Activated CD4-positive, alpha-beta memory T cell treated with anti-CD3 and anti-CD28 coated beads for 36 hours (primary cell): ENCODE data around the gene USB1. TPM values are rescaled to one million over a fixed set of nuclear protein-coding genes. Genes with fewer than 3 reads are reported as not detected.

Experiments used
- CTCF ChIA-PET: fragments of 350-600 bp; sonication (Branson Sonifier 250); formaldehyde crosslinking; loops from one replicate; lab custom pipeline; 2021; ENCODE audit warnings: antibody characterized with exemption, inconsistent platforms; lab: Charles Lee
- POLR2A ChIA-PET: fragments of 350-600 bp; sonication (Branson Sonifier 250); formaldehyde crosslinking; loops from one replicate; lab custom pipeline; 2021; ENCODE audit warnings: antibody characterized with exemption; lab: Charles Lee
- DNase-seq: peaks from one replicate; pipeline ENCODE4 v3.0.0-alpha.2; 2020
- H3K27ac Mint-ChIP-seq: one replicate; pipeline ENCODE4 v1.8.0; 2021; ENCODE audit warnings: mixed read lengths
- H3K27me3 Mint-ChIP-seq: one replicate; pipeline ENCODE4 v1.8.0; 2021; ENCODE audit warnings: mixed read lengths
- H3K36me3 Mint-ChIP-seq: one replicate; pipeline ENCODE4 v1.8.0; 2021; ENCODE audit warnings: mixed read lengths
- H3K4me1 Mint-ChIP-seq: one replicate; pipeline ENCODE4 v1.8.0; 2021; ENCODE audit warnings: low read depth, mixed read lengths
- H3K4me3 Mint-ChIP-seq: one replicate; pipeline ENCODE4 v1.8.0; 2021; ENCODE audit warnings: mild to moderate bottlenecking, mixed read lengths
- H3K9me3 Mint-ChIP-seq: one replicate; pipeline ENCODE4 v1.8.0; 2021; ENCODE audit warnings: mixed read lengths
- intact Hi-C: fragments of 100-400 bp; cut with micrococcal nuclease; formaldehyde crosslinking; loops from one replicate; pipeline ENCODE4 v1.15.1; 2023
- total RNA-seq, 2 experiments: library from RNA; stranded (reverse); gene quantifications; one replicate each; pipeline ENCODE4 v1.2.3, GENCODE V29; 2021

USB1 gene
- total RNA-seq, 2 experiments from 2014 or later = 42.2 to 46.0 TPM

DNA sequence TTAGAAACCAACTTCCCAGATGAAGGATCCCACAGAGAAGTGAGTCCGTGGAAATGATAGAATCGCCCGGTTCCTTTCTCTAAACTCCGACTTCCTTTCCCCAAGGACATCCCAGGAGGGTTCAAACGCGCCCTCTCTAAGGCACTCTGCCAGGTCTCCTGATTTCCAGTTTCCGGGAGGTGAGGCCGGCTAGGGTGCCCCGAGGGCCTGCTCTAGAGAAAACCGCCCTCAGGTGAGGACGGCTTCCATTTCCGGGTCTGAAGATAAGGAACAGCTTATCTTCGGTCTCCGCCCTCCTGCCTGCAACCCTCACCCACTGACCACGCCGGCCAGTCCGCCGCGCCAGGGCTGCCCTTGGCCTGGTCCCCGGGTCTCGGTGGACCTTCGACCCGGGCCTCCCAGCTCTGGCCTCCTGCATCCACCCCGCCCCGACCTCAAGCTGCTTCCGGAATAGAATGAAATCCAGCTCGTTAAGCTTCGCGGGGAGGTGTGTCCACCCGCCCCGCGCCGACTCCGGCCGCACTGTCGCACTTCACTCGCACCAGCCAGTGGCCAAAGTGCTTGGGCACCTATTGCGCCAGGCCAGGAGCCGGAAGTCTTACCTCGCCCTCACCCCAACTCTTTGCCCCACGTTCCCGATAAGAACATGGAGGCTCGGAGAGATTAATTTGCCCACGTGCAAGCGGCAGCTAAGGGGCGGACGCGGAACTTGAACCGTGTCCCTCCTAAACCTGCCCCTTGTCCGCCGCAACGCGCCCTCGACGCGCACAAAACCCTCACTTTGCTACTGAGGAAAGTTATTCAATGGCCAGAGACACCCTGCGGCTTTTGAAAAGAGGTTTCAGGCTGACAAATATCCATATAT lies 23.5 kb downstream of the USB1 start:
- peak overlapping the region; percentile 56 for H3K27ac Mint-ChIP-seq
- POLR2A ChIA-PET = interaction anchor here (0.6 to 3.0 kb wide), 4 partner anchors 26 to 209 kb away, joined by 4 to 10 read pairs (median 5); partner anchors contain the start of gene CFAP20
- no peaks in the 10 kb centered on the region for H3K27me3 Mint-ChIP-seq
- H3K9me3 Mint-ChIP-seq = no peaks in the 10 kb centered on the region
- H3K4me1 Mint-ChIP-seq = peaks cover 10% of the 10 kb centered on the region
- H3K36me3 Mint-ChIP-seq = no peaks in the 10 kb centered on the region
- H3K4me3 Mint-ChIP-seq = peak overlapping the region; percentile 81
- intact Hi-C loops = loop anchor here (1.0 to 10.0 kb wide), 5 partner anchors 23 to 460 kb away; partner anchors contain the start of genes CFAP20, CSNK2A2 and USB1
- DNase-seq = peak; percentile 50
- CTCF ChIA-PET = interaction anchor here (1.2 to 2.4 kb wide), 5 partner anchors 7 to 105 kb away, joined by 3 to 10 read pairs (median 4); partner anchors contain the start of gene CFAP20

DNA sequence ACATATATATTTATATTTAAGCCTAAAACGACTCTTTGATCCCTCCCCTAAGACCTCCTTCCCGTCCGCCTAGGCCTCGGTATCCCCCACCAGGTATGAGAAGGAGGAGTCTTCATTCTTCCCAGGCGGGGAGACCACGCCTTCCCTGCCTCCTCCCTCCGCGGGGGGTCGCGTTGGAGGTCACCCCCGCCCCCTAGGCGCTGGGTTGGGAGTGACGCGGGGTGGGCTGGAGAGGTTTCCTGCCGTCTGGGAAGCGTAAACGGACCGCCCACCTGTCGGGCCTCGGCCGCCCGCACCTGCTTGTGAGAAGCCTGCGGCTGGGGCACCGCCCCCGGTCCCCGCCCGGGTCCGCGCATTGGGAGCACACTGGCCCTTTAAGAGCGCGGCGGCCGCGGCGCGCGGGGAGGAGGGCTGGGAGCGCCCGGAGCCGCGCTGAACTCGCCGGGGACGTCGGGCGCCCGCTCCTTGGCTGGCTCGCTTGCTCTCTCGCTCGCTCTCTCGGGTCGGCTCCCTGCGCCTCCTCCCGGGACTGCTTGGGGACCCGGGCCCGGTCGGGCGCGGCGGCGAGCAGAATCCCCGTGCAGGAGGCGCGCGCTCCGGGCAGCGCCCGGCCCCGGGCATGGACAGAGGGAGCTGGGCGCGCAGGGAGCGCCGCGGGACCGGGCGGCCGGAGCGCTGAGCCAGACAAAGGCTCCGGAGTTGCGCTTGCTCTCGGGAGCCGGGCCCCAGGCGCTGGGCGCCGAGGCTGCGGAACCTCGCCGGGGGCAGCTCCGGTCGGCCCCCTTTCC lies 24.3 kb downstream of the USB1 start, which contains the start of gene MMP15:
TSS of gene MMP15 (plus strand) at position 404 of the 788 bp plus-strand sequence. CDS start 597 bp downstream, outside the sequence.
- Mint-ChIP-seq H3K27ac (peak within 1 kb of the TSS; percentile 56), H3K27me3 (no peaks in the 10 kb centered on the region), H3K4me1 (peaks cover 9% of the 10 kb centered on the region), H3K9me3 (no peaks in the 10 kb centered on the region), H3K4me3 (peak within 1 kb of the TSS; percentile 81), H3K36me3 (no peaks in the 10 kb centered on the region)
- peak; percentile 77 for DNase-seq
- CTCF ChIA-PET = interaction anchor here (1.2 to 1.7 kb wide), 3 partner anchors 11 to 104 kb away, joined by 3 to 5 read pairs (median 3); partner anchors contain the start of gene CFAP20
- intact Hi-C loops = loop anchor here (1.0 to 10.0 kb wide), 5 partner anchors 24 to 459 kb away; partner anchors contain the start of genes CFAP20, CSNK2A2 and USB1
- POLR2A ChIA-PET = interaction anchor here (0.6 to 3.0 kb wide), 3 partner anchors 27 to 208 kb away, joined by 4 to 10 read pairs (median 5); partner anchors contain the start of gene CFAP20

GRCh38 chr16:58026139-58026704 lies 25.0 kb downstream of the USB1 start:
- POLR2A ChIA-PET = interaction anchor here (3.0 kb wide), 1 partner anchor 103 kb away, joined by 10 read pairs; the partner anchor contains the start of gene CFAP20

GRCh38 chr16:58026705-58027160 lies 25.5 kb downstream of the USB1 start:
- Mint-ChIP-seq H3K27me3 (no peaks in the 10 kb centered on the region), H3K36me3 (no peaks in the 10 kb centered on the region), H3K4me3 (peak overlapping the region; percentile 39), H3K9me3 (no peaks in the 10 kb centered on the region), H3K4me1 (peaks cover 7% of the 10 kb centered on the region), H3K27ac (no peak overlapping the region)
- ChIA-PET CTCF (interaction anchor here (1.7 kb wide), 1 partner anchor 100 kb away, joined by 5 read pairs; no protein-coding TSS in a partner anchor), POLR2A (no interaction called here)
- peak; percentile 15 for DNase-seq
- intact Hi-C loops = loop anchor here (10.0 kb wide), 3 partner anchors 168 to 458 kb away; partner anchors contain the start of gene CSNK2A2

More at GRCh38 chr16:58026139-58026704, 25.0 kb downstream of the USB1 start:
- CTCF ChIA-PET = interaction anchor here (1.2 to 1.7 kb wide), 2 partner anchors 11 to 100 kb away, joined by 3 to 5 read pairs; no protein-coding TSS in a partner anchor
- Mint-ChIP-seq H3K27me3 (no peaks in the 10 kb centered on the region), H3K36me3 (no peaks in the 10 kb centered on the region), H3K4me1 (peaks cover 7% of the 10 kb centered on the region), H3K27ac (no peak overlapping the region), H3K4me3 (peak overlapping the region; percentile 39), H3K9me3 (no peaks in the 10 kb centered on the region)
- intact Hi-C loops = loop anchor here (10.0 kb wide), 3 partner anchors 169 to 459 kb away; partner anchors contain the start of gene CSNK2A2
- DNase-seq = peak; percentile 17

GRCh38 chr16:58027161-58027915 lies 26.1 kb downstream of the USB1 start:
- H3K4me1 Mint-ChIP-seq = peaks cover 7% of the 10 kb centered on the region
- H3K27ac Mint-ChIP-seq = no peak overlapping the region
- peak overlapping the region; percentile 39 for H3K4me3 Mint-ChIP-seq
- no peaks in the 10 kb centered on the region for H3K9me3 Mint-ChIP-seq
- H3K36me3 Mint-ChIP-seq = no peaks in the 10 kb centered on the region
- ChIA-PET CTCF (interaction anchor here (0.6 to 1.7 kb wide), 5 partner anchors 24 to 165 kb away, joined by 3 to 5 read pairs (median 3); no protein-coding TSS in a partner anchor), POLR2A (no interaction called here)
- no peak for DNase-seq
- no peaks in the 10 kb centered on the region for H3K27me3 Mint-ChIP-seq
- intact Hi-C loops = loop anchor here (10.0 kb wide), 3 partner anchors 167 to 457 kb away; partner anchors contain the start of gene CSNK2A2

DNA sequence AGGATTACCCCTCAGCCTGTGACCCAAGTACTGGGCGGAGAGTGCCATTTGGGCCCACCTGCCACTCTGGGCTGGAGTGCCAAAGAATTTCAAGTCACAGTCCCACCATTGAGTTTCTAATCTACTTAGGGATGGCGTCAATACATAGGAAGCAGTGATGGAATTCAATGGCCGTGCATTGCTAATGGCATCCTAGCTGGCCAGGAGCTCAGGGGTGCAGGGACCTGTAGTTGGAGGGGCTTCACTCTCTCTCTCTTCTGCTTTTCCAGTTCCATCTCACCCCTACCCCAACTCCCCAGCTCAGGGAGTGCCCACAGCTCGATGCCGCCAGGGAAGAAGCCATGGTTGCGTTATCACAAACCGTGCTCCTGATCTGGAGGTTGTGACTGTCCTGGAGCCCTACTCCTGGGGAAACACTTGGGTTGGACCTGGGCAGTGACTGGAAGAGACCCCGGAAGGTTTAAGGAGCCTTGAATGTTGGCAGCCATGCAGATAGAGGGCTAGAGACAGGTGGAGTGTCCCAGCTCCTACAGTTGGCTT lies 26.8 kb downstream of the USB1 start:
- Mint-ChIP-seq H3K4me1 (peaks cover 7% of the 10 kb centered on the region), H3K9me3 (no peaks in the 10 kb centered on the region), H3K36me3 (no peaks in the 10 kb centered on the region), H3K27ac (no peak overlapping the region), H3K27me3 (no peaks in the 10 kb centered on the region), H3K4me3 (no peak overlapping the region)
- DNase-seq = no peak
- CTCF ChIA-PET = interaction anchor here (0.7 to 0.9 kb wide), 3 partner anchors 25 to 99 kb away, joined by 3 read pairs; no protein-coding TSS in a partner anchor
- intact Hi-C loops = loop anchor here (10.0 kb wide), 3 partner anchors 167 to 457 kb away; partner anchors contain the start of gene CSNK2A2
- POLR2A ChIA-PET = no interaction called here

DNA sequence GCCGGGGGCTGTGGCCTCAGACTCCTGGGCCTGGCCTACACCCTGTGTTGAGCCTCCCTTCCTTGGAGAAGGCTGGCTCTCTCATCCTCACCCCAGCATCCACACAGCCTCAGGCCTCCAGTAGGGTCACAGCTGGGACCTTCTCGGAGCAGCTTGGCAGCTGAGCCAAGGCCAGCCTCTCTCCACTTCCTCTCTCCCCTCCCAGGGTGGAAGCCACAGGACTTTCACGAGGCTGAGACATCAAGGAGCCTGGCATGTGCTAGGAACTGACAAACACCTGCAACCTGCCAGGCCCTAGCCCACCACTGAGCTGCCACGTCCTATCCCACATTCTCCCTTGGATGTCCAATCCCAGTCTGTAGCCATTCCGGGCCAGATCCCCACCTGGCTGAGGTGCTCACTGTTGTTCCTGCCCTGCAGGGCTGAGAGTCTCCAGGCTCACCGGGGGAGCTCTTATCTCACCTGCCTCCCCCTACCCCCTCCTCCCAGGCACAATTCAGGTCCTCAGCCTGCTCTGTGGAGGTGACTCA lies 27.4 kb downstream of the USB1 start:
- ChIA-PET POLR2A (no interaction called here), CTCF (interaction anchor here (0.9 kb wide), 1 partner anchor 69 kb away, joined by 3 read pairs; no protein-coding TSS in a partner anchor)
- Mint-ChIP-seq H3K9me3 (no peaks in the 10 kb centered on the region), H3K4me1 (peaks cover 7% of the 10 kb centered on the region), H3K27ac (no peak overlapping the region), H3K36me3 (no peaks in the 10 kb centered on the region), H3K4me3 (no peak overlapping the region), H3K27me3 (no peaks in the 10 kb centered on the region)
- DNase-seq = no peak
- intact Hi-C loops = loop anchor here (10.0 kb wide), 3 partner anchors 166 to 456 kb away; partner anchors contain the start of gene CSNK2A2

DNA sequence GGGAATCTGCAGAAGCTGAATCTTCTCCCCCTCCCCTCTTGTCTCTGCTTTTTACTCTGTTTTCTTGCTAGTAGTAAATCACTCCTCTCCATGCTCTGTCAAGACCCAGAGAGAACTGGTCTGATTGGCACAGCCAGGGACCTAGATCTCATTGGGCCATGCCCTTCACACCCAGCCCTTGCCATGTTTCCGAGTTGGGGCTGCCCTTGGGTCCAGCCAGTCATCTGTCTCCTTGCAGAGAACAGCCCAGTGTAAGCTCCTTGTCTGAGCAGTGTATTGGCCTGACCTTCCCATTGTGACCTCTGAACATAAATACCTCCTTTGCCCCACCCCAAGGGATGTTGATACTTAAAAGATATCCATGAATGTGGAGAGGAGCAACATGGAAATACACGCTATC lies 28.2 kb downstream of the USB1 start:
- ChIA-PET CTCF (interaction anchor here (0.9 kb wide), 1 partner anchor 68 kb away, joined by 3 read pairs; no protein-coding TSS in a partner anchor), POLR2A (no interaction called here)
- DNase-seq = no peak
- Mint-ChIP-seq H3K4me3 (no peak overlapping the region), H3K4me1 (peaks cover 7% of the 10 kb centered on the region), H3K27ac (no peak overlapping the region), H3K36me3 (no peaks in the 10 kb centered on the region), H3K9me3 (no peaks in the 10 kb centered on the region), H3K27me3 (no peaks in the 10 kb centered on the region)
- intact Hi-C loops = loop anchor here (10.0 kb wide), 3 partner anchors 165 to 455 kb away; partner anchors contain the start of gene CSNK2A2

- Mint-ChIP-seq H3K4me1 (no peaks in the 10 kb centered on the region), H3K9me3 (no peaks in the 10 kb centered on the region), H3K4me3 (no peak overlapping the region), H3K27ac (no peak overlapping the region), H3K27me3 (no peaks in the 10 kb centered on the region), H3K36me3 (no peaks in the 10 kb centered on the region)
- DNase-seq = no peak
- POLR2A ChIA-PET = no interaction called here
- intact Hi-C loops = no loop called here
- CTCF ChIA-PET = no interaction called here
These were observed 29.1 kb downstream of the USB1 start for GRCh38 chr16:58030136-58030840.
